ENCODE measurements around the gene UBXN6.

Gene UBXN6

DNA sequence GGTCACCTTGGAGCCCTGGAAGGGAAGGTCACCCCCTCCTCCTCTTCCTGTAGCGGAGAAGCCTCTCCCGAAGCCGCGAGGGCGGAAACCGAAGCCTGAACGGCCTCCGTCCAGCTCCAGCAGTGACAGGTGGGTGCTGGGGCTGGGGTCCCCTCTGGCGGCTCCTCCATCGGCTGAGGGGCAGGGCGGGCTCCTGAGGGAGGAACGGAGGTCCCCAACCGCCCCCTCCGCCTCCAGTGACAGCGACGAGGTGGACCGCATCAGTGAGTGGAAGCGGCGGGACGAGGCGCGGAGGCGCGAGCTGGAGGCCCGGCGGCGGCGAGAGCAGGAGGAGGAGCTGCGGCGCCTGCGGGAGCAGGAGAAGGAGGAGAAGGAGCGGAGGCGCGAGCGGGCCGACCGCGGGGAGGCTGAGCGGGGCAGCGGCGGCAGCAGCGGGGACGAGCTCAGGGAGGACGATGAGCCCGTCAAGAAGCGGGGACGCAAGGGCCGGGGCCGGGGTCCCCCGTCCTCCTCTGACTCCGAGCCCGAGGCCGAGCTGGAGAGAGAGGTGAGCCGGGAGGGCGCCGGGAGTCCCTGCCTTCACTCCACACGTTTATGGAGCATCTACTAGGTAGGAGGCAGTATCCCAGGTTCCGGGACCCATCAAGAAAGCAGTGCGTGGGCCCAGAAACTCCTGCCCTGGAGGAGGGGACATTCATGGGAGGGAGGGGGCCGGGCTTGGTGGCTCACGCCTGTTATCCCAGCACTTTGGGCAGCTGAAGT lies 36.5 kb upstream of the UBXN6 start:
- DNase-seq (ENCODE audit: low spot score) = no peak

DNA sequence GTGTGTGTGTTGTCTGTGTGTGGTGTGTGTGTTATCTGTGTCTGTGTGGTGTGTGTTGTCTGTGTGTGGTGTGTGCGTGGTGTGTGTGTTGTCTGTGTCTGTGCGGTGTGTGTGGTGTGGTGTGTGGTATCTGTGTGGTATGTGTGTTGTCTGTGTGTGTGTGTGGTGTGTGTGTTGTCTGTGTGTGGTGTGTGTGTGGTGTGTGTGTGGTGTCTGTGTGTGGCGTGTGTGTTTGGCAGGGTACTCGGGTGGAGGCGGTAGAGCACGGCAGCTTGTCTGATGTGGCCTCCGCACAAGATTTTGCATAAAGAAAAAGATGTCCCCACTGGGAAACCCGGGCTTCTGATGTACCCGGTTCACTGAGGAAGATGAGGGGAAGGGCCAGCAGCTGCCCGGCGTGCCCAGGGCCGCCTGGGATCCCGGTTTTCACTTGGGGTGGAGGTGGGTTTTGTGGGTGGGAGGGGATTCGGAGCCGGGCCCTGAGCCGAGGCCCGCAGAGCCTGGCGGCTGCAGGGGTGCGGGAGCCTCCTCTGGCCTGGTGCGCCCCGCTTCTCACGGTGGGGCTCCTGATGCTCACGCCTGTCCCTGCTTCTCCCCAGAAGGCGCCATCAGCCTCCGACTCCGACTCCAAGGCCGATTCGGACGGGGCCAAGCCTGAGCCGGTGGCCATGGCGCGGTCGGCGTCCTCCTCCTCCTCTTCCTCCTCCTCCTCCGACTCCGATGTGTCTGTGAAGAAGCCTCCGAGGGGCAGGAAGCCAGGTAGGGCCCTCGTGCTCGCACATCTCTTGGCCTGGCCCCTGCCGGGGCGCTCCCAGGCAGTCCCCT lies 35.7 kb upstream of the UBXN6 start:
- DNase-seq (ENCODE audit: low spot score) = no peak

DNA sequence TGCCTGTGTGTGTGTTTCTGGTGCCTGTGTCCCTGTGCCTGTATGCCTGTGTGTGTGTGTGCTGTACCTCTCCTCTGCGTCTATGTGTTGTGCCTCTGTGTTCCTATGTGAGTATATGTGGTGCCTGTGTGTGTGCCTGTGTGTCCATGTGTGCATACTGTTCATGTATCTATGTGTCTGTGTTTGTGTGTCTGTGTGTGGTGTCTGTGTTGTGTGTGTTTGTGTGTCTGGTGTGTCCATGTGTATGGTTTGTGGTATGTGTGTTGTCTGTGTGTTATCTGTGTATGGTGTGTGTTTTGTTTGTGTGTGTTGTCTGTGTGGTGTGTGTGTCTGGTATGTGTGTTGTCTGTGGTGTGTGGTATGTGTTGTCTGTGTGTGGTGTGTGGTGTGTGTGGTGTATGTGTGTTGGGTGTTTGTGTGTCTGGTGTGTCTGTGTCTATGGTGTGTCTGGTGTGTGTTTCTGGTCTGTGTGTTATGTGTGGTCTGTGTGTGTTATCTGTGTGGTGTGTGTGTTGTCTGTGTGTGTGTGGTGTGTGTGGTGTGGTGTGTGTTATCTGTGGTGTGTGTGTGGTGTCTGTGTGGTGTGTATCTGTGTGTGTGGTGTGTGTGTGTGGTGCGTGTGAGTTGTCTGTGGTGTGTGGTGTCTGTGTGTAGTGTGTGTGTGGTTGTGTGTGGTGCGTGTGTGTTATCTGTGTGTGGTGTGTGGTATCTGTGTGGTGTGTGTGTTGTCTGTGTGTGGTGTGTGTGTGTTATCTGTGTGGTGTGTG lies 34.9 kb upstream of the UBXN6 start:
- DNase-seq (ENCODE audit: low spot score) = no peak

DNA sequence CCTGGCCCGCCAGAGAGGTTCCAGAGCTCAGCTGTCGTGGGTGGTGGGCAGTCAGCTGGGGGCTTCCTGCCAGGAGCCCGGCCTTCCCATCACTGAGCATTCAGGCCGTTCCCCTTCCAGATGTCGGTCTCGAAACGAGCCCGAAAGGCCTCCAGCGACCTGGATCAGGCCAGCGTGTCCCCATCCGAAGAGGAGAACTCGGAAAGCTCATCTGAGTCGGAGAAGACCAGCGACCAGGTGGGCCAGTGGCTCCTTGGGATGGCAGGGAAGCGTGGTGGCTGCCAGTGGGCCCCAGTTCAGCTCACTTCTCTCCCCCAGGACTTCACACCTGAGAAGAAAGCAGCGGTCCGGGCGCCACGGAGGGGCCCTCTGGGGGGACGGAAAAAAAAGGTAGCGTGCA lies 33.9 kb upstream of the UBXN6 start:
- no peak for DNase-seq (ENCODE audit: low spot score)

DNA sequence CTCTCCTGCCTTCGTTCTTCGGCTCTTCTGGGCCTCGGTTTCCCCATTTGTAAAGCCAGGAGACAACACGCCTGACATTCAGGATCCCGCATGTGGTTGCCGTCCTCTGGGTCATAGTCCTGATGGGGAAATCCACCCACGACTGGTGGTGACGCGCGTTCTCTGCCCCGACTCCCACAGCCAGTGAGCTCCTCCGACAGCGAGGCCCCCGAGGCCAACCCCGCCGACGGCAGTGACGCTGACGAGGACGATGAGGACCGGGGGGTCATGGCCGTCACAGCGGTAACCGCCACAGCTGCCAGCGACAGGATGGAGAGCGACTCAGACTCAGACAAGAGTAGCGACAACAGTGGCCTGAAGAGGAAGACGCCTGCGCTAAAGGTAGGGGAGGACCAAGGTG lies 30.9 kb upstream of the UBXN6 start:
- DNase-seq (ENCODE audit: low spot score) = no peak

DNA sequence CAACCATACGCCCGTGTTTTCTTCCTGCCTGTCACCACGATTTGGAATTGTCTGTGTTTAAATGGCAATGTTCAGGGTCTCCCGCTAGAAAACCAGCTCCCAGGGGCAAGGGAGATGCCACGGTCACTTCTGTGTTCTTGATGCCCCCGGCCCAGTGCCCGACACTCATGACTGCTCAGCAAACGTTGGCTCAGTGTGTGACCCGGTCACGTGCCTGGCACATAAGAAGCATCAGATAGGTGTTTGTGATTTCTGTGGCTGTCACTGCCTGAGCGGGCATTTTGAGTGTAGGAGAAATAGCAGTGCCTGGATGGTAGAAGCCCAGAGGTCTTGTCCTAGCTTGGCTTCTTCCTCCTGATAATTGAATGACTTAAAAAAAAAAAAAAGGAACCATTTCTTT lies 30.0 kb upstream of the UBXN6 start:
- DNase-seq (ENCODE audit: low spot score) = no peak

DNA sequence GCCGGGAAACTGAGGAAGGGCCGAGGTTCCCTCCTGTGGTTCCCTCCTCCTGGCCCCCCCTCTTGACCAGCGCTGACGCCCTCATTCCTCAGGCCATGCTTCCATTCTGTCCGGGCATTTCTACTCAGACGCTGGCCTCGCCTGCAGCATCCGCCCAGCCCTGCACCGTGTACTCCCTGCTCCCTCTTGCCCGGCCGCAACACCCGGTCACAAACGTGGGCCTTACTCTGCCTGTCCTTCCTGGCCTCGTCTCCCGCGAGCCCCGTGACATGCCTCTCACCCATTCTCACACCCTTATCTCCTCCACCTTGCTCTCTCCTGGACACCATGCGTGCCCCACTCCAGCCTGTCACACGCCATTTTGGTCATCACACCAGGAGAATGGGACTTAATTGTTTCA lies 25.8 kb upstream of the UBXN6 start:
- no peak for DNase-seq (ENCODE audit: low spot score)

DNA sequence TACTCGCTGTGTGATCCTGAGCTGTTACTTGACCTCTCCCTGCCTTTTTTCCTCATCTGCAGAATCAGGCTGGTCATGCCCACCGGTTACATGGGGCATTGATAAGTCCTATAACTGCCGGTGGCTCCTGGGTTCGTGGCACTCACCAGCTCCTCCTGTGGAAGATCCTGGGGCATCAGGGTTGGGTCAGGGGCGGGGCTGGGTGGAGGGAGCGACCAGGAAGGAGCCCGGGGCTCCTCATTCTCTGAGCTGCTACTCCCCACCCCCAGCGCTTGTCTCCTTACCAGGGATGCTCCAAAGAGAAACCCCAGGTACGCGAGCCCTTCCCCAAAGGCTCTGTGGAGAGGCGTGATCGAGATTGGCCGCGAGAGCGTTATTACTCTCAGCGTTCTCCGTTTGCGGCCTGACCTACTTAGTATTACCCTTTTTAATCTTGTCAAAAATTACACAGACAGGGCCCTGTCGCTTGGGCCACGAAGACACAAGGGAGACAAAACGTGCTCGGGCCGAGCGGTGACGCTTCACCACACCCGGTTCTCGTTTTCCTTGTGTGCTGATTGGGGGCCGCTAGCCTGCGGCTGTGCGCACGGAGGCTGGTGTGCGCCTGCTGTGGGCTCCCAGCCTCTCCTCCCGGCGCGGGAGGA lies 25.2 kb upstream of the UBXN6 start:
- no peak for DNase-seq (ENCODE audit: low spot score)

DNA sequence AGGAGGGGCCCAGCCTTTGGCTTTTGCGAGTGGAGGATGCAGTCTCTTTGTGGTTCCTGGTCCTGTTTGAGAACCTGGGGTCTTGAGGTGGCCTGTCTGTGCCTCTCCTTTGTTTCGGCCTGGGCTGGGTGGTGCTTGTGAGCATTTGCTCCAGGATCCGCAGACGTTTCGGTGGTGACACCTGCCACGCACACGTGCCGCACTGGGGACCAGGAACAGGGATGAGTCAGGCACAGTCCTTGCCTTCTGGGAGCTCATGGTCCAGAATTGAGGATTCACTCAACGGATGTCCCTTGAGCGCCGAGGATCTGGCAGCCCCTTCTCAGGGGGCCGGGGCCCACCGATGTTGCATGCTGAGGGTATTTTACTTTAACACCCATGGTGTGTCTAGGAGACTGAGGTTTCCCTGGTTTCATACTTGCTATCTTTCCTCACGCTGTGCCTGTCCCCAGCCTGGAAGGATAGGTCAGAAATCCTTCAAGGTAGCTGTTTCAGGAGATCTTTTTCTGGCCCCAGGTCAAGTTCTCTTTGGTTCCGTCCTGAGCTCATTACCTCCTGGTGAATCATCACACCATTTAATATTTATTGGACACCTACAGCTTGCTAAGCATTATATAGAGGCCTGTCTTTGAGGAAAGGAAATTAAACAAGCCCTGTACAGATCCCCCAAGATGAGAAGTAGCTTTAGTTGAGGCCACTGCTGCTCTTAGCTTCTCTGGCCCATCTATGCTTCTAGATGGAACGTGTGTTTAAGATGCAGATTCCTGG lies 19.6 kb upstream of the UBXN6 start:
- DNase-seq (ENCODE audit: low spot score) = no peak

DNA sequence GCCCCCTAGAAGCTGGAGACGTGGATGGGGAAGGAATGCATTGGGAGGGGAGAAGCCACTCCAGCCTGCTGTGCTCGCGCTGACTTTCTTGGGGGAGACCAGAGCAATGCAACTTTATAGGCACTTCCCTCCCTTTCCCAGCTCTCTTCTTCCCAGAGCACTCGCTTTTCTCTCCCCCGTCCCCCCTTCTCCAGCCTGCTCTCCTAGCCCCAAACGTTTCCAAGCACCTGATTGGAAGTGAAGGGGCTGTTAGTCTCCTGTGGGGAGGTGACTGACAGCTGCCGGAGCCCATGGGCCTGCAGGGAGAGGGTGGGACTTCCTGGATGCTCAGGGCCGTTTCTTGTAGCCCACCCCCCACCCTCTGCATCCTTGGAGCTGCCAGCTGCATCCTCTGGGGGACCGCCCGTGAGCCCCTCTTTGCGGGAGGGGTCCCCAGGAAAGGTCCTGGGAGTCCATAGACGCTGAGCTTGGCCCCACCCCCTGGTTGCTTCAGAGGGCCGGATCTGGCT lies 17.0 kb upstream of the UBXN6 start:
- no peak for DNase-seq (ENCODE audit: low spot score)

DNA sequence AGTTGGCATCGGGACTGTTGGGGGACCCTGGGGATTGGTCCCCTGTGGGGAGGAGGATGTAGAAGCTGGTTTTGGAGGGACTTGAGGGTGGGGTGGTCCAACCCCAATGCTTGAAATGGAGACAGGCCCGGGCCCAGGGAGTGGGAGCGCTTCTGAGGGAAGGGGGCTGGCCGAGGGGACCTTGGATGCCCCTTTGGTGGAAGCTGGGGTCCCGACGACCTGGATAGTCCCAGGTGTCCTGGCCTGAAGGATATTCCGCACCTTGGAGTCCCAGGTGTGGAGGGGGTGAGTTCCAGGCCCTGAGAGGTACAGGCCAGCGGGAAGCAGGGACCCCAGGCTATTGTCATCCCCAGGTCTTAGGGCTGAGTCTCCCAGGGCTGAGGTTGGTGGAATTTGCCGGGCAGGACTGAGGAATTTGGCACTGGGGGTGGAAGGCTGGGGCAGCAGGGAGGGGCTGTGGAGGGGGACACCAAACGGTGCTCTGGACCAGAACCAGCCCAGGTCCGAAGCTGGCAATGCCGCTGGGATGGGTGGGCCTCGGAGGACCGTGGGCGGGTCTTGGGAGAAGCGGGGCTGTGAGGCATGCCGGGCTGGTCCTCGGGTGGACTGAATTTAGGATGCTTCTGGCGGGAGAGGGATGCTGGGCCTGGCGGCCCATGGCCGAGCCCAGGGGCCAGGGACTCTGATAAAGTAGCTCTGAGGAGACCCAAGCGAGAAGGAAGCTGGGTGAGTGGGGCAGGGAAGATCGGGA lies 16.3 kb upstream of the UBXN6 start:
- no peak for DNase-seq (ENCODE audit: low spot score)

DNA sequence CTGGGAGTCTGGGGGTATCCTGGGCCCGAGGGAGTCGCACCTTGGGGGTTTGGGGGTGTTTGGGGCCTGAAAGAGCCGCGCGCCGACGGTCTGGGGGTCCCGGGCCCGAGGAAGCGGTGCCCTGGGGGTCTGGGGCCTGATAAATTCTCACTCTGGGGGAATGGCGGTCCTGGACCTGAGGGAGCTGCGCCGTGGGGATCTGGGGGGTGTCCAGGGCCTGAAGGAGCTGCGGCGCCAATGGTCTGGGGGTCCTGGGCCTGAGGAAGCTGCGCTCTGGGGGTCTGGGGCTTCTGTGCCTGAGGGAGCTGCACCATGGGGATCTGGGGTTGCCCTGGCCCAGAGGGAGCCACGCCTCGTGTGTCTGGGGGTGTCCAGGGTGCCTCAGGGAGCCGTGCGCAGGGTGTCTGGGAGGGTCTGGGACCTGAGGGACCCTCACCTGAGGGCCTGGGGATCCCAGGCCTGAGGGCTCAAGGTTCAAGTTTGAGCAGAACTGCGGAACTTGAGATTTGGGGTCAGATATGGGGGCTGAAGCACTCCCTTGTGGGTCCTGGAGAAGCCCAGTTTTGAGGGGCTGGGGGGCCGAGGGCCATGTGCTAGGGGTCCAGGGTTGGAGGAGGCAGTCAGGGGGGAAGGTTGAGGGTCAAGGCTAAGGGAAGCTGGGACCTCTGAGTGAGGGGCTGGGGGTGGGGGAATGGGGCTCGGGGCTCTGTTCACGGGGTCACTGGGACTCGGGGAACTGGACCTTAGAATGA lies 15.6 kb upstream of the UBXN6 start:
- no peak for DNase-seq (ENCODE audit: low spot score)

DNA sequence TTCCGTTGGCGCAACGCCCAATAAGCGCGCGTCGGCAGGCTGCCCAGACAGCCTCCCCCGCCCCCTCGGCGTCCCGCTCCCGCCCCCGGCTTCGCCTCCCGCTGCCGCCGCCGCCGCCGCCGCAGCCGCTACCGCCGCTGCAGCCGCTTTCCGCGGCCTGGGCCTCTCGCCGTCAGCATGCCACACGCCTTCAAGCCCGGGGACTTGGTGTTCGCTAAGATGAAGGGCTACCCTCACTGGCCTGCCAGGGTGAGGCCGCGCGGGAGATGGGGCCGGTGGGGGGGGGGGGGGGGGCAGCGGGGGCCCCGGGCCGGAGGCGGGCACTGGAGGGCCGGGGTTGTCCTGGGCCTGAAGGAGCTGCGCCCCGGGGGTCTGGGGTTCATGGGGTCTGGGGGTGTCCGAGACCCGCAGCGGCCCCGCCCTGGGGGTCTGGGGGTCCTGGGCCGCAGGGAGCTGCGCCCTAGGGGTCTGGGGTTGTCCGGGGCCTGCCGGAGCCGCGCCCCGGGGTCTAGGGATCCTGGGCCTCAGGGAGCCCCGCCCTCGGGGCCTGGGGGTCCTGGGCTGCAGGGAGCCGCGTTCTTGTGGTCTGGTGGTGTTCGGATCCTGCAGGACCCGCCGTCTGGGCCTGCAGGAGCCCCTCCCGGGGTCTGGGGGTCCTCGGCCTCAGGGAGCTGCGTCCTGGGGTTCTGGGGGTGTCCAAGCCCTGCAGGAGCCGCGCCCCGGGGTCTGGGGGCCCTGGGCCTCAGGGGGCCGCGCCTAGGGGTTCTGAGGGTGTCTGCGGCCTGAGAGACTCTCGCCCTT lies 14.8 kb upstream of the UBXN6 start, which contains the start of gene HDGFL2:
TSS of gene HDGFL2 (plus strand) at position 124 of the 801 bp plus-strand sequence. CDS start at position 178, 54 bp downstream.
- DNase-seq (ENCODE audit: low spot score) = no peak

DNA sequence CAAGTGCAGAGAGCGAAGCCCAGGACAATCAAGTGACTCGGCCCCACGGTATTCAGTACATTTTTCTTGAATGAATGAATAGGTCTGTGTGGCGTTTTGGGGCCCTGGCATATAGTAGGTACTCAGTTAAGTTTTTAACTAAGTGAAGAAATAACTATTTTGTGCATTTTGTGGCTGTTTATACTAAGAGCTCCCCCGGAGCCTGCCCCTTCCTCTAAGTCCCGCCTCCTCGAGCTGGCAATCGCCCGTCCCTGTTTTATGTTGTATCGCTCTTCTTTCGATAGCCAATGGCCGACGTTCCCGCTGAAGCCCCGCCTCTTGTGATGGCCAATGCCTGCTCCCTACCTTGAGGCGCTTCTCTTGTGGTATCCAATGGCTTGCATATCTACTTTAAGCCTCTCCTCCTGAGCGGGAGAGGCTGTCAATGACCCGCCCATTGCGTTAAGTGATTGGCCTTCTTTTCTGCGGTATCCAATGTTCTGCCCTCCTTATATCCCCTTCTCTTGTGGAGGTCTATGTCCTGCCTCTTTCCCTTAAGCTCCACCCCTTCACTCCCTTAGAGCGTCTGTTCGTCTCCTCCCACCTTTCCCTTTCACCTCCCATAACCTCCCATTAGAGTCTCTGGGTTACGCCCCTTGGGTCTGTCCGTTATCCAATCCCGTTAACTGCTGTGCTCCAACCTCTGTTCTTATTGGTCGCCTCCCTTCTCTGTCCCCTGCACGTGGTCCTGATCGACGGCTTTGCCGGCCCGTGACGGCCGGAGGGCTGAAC lies 14.0 kb upstream of the UBXN6 start:
- peak; percentile 100 for DNase-seq (ENCODE audit: low spot score)

DNA sequence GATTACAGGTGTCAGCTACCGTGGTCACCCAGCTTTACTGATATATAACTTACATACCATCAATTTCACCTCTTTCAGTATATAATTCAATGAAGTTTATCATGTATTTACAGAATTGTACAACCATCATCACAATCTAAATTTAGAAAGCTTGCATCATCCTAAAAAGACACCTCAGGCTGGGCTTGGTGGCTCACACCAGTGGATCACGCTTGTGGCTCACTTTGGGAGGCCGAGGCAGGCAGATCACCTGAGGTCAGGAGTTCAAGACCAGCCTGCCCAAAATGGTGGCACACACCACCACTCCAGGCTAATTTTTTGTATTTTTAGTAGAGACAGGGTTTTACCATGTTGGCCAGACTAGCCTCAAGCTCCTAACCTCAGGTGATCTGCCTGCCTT lies 10.2 kb upstream of the UBXN6 start:
- no peak for DNase-seq (ENCODE audit: low spot score)

DNA sequence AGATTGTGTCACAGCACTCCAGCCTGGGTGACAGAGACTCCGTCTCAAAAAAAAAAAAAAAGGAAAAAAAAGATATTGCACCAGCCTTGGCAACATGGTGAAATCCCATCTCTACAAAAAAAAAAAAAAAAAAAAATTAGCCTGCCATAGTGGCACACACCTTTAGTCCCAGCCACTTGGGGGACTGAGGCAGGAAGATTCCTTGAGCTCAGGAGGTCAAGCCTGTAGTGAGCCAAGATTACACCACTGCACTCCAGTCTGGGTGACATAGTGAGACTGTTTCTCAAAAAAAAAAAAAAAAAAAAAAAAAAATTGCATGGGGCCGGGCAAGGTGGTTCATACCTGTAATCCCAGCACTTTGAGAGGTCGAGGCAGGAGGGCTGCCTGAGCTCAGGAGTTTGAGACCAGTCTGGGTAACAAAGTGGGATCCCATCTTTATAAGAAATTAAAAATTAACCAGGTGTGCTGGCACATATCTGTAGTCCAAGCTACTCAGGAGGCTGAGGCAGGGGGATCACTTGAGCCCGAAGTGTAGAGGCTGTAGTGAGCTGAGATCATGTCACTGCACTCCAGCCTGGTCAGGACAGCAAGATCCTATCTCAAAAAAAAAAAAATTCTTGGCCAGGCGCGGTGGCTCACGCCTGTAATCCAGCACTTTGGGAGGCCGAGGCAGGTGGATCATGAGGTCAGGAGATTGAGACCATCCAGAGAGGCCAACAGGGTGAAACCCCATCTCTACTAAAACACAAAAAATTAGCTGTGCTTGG lies 7.4 kb upstream of the UBXN6 start:
- DNase-seq (ENCODE audit: low spot score) = no peak

All from hematopoietic multipotent progenitor cell treated with erythropoietin and hydrocortisone succinate and interleukin-3 and kit ligand, for 17 days (in vitro differentiated cells).